Inflammatory macrophage treated with lipopolysaccharide for 1 hour (primary cell): Measurements from ENCODE around the gene SH2D7.

Source experiments
- DNase-seq, 2 donors: peaks; one replicate each; pipeline ENCODE4 v3.0.0-alpha.2; 2020 to 2022

SH2D7 gene

DNA sequence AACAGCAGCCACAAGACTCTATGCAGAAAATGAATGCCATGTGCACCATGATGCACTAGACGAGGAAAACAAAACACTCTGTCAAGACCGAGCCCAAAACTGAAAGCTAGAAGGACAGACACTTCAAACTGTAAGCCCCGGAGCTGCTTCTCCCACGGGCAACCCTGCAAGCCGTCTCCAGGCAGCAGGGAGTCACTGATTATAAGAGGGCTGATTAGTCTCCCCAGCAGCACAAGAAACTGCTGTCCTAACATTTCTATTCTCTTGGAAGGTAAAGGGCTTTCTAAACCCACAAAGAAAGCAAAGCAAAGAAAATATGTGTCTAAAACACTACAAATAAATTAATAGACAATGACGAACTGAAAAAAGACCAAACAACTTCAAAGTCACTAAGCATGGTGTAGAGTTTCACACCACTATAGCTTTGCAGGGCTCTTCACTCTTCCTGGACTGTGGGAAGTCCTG, 30.4 kb upstream of the SH2D7 start:
- DNase-seq = peak; percentile 55 to 75

DNA sequence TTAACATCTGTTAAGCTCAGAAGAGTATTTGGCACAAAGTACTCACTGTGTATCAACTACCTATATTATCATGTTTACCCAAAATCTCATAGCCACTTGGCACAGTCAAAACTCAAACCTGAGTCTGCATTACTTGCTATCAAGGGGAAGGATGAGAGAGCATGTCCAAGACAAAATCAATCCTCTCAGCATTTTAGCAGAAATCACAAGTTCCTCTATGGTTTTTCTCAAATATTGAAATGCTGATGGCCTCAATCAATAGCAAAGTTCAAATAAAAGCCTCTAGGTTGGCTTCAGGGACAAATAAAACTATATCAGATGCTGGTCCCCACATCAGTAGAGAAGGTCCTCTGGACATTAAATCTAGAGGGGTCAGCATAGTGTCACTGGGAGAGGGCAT, 29.1 kb upstream of the SH2D7 start:
- peak; percentile 63 to 68 for DNase-seq

DNA sequence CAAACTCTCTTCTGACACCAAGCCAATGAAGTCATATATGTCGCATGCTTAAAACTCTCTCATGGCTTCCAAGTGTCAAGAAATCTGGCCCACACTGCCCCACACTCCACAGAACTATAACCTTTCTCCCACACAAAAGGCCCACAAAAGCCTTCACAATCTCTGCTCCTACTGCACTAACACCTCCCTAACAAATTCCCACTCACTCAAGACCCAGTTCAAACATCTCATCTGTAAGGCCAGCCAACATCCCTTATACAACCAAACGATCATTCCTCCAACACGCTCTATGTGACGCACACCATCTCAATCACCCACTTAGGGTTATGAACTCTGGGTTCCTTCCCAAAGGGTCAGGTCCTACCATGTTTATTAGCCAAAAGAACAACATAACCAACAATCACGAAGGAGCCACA, 28.4 kb upstream of the SH2D7 start:
- no peak for DNase-seq

DNA sequence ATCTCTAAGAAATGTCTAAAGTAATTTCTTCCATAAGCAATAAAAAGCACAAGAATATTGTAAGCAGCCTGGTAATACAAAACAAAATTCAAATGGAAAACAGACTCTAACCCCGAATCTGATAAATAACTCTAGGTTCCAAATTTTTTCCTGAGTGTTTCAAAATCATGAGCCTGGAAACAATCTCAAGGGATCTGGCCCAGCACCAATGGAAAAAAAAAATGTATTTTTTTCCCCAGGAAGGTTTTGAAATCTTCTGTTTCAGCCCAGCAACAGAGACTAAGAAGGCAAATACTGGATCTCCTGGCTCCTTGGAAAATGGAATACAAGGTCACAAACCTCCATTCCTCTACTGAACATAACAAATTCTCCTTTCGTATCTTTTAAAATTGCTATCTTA, 27.8 kb upstream of the SH2D7 start:
- no peak for DNase-seq

- DNase-seq = peak; percentile 88 to 99
These were observed 27.0 kb upstream of the SH2D7 start for GRCh38 chr15:78065284-78065872.

GRCh38 chr15:78065973-78066946, 26.1 kb upstream of the SH2D7 start:
- no peak for DNase-seq

- peak in 1 of 2 donors; percentile 42 for DNase-seq
These were observed 24.8 kb upstream of the SH2D7 start for GRCh38 chr15:78067328-78068228.

GRCh38 chr15:78069052-78069414, 23.3 kb upstream of the SH2D7 start:
- peak in 1 of 2 donors; percentile 46 for DNase-seq

GRCh38 chr15:78069462-78070029, 22.8 kb upstream of the SH2D7 start:
- no peak for DNase-seq

DNA sequence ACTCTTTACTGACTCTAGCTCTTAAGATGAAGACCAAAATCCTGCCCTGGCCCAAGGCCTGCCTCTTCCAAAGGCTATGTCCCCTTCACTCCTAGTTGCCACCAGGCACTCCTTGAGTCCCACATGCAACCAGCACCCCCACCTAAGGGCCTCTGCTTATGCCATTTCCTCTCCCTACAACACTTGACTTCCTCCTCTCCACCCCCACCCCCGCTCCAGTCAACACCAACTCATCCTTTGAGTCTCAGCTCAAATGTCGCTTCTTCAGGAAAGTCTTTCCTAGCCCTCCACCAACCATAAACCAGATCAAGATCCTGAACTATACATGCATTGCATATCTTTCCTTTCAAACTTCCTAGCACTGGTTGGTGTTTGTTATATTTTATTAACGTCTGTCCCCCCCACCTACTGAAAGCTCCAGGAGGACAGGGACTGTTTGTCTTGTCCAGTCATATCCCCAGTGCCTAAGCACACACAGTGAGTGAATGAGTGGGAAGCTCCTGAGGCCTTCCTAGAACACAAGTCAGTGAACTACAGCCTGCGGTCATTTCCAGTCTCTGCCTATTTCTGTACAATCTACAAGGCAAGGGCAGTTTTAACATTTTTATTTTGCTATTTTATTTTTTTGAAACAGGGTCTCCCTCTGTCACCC, 22.2 kb upstream of the SH2D7 start:
- DNase-seq = peak; percentile 75 to 85

GRCh38 chr15:78071383-78071782, 21.0 kb upstream of the SH2D7 start:
- DNase-seq = peak in 1 of 2 donors; percentile 66

- peak; percentile 72 to 89 for DNase-seq
These were observed 20.1 kb upstream of the SH2D7 start for GRCh38 chr15:78072080-78072892.

DNA sequence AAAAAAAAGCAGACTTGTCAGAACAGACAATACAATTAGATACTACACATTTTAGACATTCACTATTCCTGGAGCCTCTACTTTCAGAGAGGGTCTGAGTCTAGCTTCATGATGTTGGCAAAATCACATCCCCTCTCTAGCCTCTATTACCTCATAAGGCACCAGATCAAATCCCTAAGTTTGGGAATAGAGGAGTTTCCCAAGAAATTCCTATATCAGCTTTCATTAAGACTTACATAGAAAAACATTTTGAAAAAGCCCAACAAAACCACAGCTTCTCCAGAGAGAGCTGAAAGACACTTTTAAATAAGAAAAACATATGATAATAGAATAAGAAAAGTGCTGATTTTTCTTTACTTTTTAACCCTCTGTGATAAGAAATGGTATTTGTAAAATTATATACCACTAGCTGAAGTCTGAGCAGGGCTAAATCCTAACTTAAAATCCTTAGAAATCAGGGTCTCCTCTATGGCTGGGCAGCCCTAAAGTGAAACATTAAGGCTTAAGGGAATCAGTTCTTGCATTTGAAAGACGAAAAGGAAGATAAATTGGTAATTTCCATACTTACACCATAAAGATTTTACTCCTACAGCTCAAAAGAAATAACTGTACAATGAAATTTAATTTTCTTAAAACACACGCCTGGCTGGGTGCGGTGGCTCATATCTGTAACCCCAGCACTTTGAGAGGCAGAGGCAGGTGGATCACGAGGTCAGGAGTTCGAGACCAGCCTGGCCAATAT, 19.1 kb upstream of the SH2D7 start:
- DNase-seq = peak; percentile 75 to 84

- DNase-seq = no peak
These were observed 16.7 kb upstream of the SH2D7 start for GRCh38 chr15:78075490-78076230.

DNA sequence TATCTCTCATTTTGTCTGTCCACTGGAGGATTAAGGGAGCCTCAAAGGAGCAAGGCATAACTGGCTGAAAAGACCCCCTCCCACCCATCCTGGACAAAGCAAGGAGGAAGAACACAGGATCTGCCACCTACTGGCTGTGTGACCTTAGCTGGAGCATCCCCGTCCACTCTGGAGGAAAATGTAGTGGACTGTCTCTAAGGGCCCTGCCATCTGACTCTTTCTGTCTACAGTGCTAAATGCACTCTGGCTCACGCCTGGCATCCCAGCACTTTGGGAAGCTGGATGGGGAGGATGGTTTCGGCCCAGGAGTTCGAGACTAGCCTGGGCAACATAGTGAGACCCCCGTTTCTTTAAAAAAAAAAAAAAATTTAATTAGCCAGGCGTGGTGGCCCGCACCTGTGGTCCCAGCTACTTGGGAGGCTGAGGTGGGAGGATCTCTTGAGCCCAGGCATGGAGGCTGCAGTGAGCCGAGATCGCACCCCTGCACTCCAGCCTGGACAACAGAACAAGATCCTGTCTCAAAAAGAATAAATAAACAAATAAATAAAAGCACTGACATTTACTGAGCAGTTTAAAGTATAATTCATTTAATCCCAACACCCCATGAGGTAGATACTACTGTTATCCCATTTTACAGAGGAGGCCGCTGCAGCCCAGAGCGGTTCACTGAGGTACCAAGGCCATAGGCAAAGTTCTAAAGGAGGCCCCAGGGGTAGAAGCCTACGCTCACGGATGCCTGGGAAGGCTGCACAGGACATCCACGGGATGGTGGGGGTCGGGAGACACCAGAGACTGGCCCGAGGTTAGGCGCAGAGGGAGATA, 15.9 kb upstream of the SH2D7 start:
- no peak for DNase-seq

GRCh38 chr15:78077053-78077870, 15.1 kb upstream of the SH2D7 start, which contains the start of gene TBC1D2B:
Gene TBC1D2B (minus strand): TSS chr15:78077711. CDS start chr15:78077652, 59 bp downstream.
- peak; percentile 53 to 65 for DNase-seq

- no peak for DNase-seq
These were observed 14.5 kb upstream of the SH2D7 start for GRCh38 chr15:78077871-78078210.
